Measurements from ENCODE around the gene ANKRD40.

Gene ANKRD40

DNA sequence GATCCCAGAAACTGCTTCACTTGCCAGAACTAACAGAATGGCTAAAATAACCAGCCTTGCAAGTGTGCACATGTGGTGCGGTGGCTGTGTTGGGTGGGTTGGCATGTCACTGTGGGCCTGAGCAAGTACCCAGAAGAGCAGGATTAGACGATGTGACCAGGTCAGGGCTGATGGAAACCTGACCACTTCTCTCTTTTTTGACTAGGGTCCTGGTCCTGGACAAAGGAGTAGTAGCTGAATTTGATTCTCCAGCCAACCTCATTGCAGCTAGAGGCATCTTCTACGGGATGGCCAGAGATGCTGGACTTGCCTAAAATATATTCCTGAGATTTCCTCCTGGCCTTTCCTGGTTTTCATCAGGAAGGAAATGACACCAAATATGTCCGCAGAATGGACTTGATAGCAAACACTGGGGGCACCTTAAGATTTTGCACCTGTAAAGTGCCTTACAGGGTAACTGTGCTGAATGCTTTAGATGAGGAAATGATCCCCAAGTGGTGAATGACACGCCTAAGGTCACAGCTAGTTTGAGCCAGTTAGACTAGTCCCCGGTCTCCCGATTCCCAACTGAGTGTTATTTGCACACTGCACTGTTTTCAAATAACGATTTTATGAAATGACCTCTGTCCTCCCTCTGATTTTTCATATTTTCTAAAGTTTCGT lies 16.7 kb downstream of the ANKRD40 start:
- Histone ChIP-seq H3K9me3 (replicated peaks in 1 of 2; ENCODE audit: control insufficient read depth in 2 of 2, insufficient read depth in 1 of 2, low read depth in 1 of 2, low read length in 2 of 2) (no peaks in the 10 kb centered on the region), H2BK12ac (ENCODE audit: low read length) (no peak overlapping the region), H2BK15ac (ENCODE audit: low read length) (no peak overlapping the region), H3K36me3 (replicated peaks in 1 of 2; ENCODE audit: control insufficient read depth in 2 of 2, insufficient read depth in 2 of 2, low read length in 2 of 2) (peaks cover 10 to 35% of the 10 kb centered on the region in 2 donors), H3K4me1 (ENCODE audit: control insufficient read depth in 2 of 2, insufficient read depth in 1 of 2, low read depth in 1 of 2, low read length in 2 of 2) (peaks cover 37 to 38% of the 10 kb centered on the region in 2 donors), H3K14ac (ENCODE audit: low read length) (no peak overlapping the region), H4K91ac (ENCODE audit: low read depth, low read length, poor library complexity) (no peak overlapping the region), H3K9ac (ENCODE audit: low read depth, low read length, poor library complexity) (no peak overlapping the region), H3K27me3 (ENCODE audit: control insufficient read depth in 3 of 3, insufficient read depth in 3 of 3, low read depth in 1 of 3, low read length in 3 of 3) (no peaks in the 10 kb centered on the region), H2BK5ac (ENCODE audit: low read length) (no peak overlapping the region), H3K4me2 (ENCODE audit: insufficient read depth, low read length, poor library complexity, severe bottlenecking) (no peak overlapping the region), H3K18ac (ENCODE audit: low read length) (peak overlapping the region; percentile 46), H2AK5ac (ENCODE audit: low read depth, low read length) (no peak overlapping the region), H4K8ac (ENCODE audit: low read depth, low read length) (no peak overlapping the region), H3K27ac (replicated peaks; ENCODE audit: low read length) (peak overlapping the region; percentile 99), H2AFZ (ENCODE audit: low read length) (peak overlapping the region; percentile 85), H2BK120ac (ENCODE audit: low read depth, low read length) (no peak overlapping the region), H3K4me3 (ENCODE audit: low read length in 2 of 2) (peak overlapping the region in 1 of 2 donors; percentile 42), H3K23ac (ENCODE audit: low read depth, low read length, poor library complexity) (no peak overlapping the region), H3K79me1 (ENCODE audit: low read depth, low read length) (no peaks in the 10 kb centered on the region), H3K4ac (ENCODE audit: low read length) (no peak overlapping the region)
- DNase-seq (ENCODE audit: low spot score), result no peak
- WGBS, 2 donors (ENCODE audit: extremely low coverage in 2 of 2, insufficient read length in 2 of 2, insufficient replicate concordance in 1 of 2), result no CpG with 5 or more reads among the region's 9 CpGs

DNA sequence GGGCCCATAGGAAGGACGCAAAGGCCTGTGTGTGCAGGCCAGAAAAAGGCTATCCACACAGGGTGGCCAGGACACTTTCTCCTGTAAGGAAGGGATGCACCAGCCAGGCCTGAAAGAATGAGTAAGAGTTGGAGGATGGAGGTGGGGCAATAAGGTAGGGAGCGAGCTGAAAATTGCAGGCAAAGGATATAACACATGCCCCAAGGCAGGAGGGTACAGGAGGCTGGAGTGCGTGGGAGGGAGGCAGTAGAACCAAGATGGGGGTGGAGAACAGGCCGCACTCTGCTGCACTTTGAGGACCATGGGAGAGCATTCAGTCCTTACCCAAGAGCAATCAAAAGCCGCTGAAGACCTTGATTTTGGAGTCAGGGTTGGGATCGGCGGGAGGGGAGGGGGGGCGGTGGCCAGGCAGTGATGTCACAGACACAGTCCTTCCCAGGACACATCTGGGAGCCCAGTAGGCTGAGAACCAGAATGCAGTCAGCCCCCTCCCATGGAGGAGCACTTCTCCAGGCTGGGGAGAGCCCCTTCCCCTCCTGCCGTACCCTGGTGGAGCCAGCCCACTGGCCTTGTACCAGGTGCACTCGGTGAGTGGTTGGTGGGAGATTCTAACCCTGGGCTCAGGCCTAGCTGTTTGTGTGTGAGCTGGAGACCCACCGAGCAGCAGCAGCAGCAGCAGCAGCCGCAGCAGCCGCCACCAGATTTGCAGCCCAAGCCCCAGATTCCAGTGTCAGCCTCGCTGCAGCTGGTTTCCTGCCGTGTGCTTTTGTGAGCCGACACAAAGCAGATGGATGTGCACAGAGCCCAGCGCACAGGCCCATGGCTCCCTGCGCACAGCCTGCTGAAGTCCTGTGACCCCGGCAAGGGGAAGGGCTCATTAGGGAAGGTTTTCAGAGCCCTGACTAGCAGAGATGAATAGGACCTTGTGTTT lies 17.5 kb downstream of the ANKRD40 start:
- no peak overlapping the region for H3K14ac ChIP-seq (ENCODE audit: low read length)
- no peaks in the 10 kb centered on the region for H3K79me1 ChIP-seq (ENCODE audit: low read depth, low read length)
- peak overlapping the region; percentile 35 for H2BK5ac ChIP-seq (ENCODE audit: low read length)
- peak overlapping the region; percentile 99 for H3K27ac ChIP-seq (replicated peaks; ENCODE audit: low read length)
- peak overlapping the region; percentile 7 for H4K91ac ChIP-seq (ENCODE audit: low read depth, low read length, poor library complexity)
- H2AFZ ChIP-seq (ENCODE audit: low read length), result peak overlapping the region; percentile 85
- H2AK5ac ChIP-seq (ENCODE audit: low read depth, low read length), result peak overlapping the region; percentile 60
- H3K23ac ChIP-seq (ENCODE audit: low read depth, low read length, poor library complexity), result no peak overlapping the region
- peak overlapping the region; percentile 2 for H3K4ac ChIP-seq (ENCODE audit: low read length)
- H2BK120ac ChIP-seq (ENCODE audit: low read depth, low read length), result peak overlapping the region; percentile 66
- peaks cover 2 to 27% of the 10 kb centered on the region in 2 donors for H3K36me3 ChIP-seq (replicated peaks in 1 of 2; ENCODE audit: control insufficient read depth in 2 of 2, insufficient read depth in 2 of 2, low read length in 2 of 2)
- peak overlapping the region in 1 of 2 donors; percentile 42 for H3K4me3 ChIP-seq (ENCODE audit: low read length in 2 of 2)
- peaks cover 37 to 38% of the 10 kb centered on the region in 2 donors for H3K4me1 ChIP-seq (ENCODE audit: control insufficient read depth in 2 of 2, insufficient read depth in 1 of 2, low read depth in 1 of 2, low read length in 2 of 2)
- H3K9ac ChIP-seq (ENCODE audit: low read depth, low read length, poor library complexity), result peak overlapping the region; percentile 63
- peak overlapping the region; percentile 93 for H3K18ac ChIP-seq (ENCODE audit: low read length)
- peak overlapping the region; percentile 39 for H3K4me2 ChIP-seq (ENCODE audit: insufficient read depth, low read length, poor library complexity, severe bottlenecking)
- DNase-seq (ENCODE audit: low spot score), result peak; percentile 88
- WGBS, 2 donors (ENCODE audit: extremely low coverage in 2 of 2, insufficient read length in 2 of 2, insufficient replicate concordance in 1 of 2), result no CpG with 5 or more reads among the region's 19 CpGs
- peak overlapping the region; percentile 84 for H2BK12ac ChIP-seq (ENCODE audit: low read length)
- peak overlapping the region; percentile 40 for H2BK15ac ChIP-seq (ENCODE audit: low read length)
- H3K27me3 ChIP-seq (ENCODE audit: control insufficient read depth in 3 of 3, insufficient read depth in 3 of 3, low read depth in 1 of 3, low read length in 3 of 3), result no peaks in the 10 kb centered on the region
- H4K8ac ChIP-seq (ENCODE audit: low read depth, low read length), result no peak overlapping the region
- no peaks in the 10 kb centered on the region for H3K9me3 ChIP-seq (replicated peaks in 1 of 2; ENCODE audit: control insufficient read depth in 2 of 2, insufficient read depth in 1 of 2, low read depth in 1 of 2, low read length in 2 of 2)

DNA sequence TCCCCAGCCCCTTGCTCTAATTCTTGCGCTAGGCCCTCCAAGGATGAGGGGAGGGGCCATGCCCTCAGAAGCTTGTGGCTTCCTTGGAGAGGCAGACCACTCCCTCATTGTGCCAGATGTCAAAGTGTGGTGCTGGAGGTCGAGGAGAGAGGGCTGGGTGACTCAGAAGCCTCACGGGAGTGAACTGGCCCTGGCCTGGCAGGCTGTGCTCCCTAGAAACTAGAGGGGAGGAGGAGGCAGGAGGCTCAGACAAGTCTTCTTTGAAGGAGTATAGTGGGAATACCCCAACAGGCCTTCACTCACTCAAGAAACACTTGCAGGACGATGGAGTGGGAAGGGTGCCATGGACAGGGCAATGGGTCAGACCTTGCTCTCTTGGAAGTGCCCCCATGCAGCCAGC lies 18.5 kb downstream of the ANKRD40 start:
- no peak overlapping the region for H3K23ac ChIP-seq (ENCODE audit: low read depth, low read length, poor library complexity)

DNA sequence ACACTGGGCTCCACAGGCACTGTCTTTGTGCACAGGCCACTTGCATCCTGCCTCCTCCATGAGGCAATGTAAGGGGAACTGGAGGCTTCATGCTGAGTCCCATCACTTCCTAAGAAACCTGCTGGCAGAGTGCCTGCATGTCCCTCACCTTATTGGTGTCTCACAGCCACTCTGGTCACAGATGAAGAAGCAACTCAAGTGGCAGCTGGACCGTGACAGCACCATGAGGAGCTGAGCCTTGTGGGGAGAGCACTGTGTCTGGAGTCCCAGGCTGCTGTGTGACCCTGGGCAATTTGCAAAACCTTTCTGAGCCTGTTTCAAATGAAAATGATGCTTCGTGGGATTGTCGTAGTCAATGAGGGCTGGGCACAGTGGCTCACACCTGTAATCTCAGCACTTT lies 19.5 kb downstream of the ANKRD40 start:
- Histone ChIP-seq H3K27ac (replicated peaks; ENCODE audit: low read length) (no peak overlapping the region), H2BK5ac (ENCODE audit: low read length) (no peak overlapping the region), H2BK12ac (ENCODE audit: low read length) (no peak overlapping the region), H3K9ac (ENCODE audit: low read depth, low read length, poor library complexity) (no peak overlapping the region), H3K4me3 (ENCODE audit: low read length in 2 of 2) (no peak overlapping the region), H3K23ac (ENCODE audit: low read depth, low read length, poor library complexity) (no peak overlapping the region), H3K14ac (ENCODE audit: low read length) (no peak overlapping the region), H3K79me1 (ENCODE audit: low read depth, low read length) (no peaks in the 10 kb centered on the region), H3K4ac (ENCODE audit: low read length) (no peak overlapping the region), H2AK5ac (ENCODE audit: low read depth, low read length) (no peak overlapping the region), H3K18ac (ENCODE audit: low read length) (no peak overlapping the region), H3K4me2 (ENCODE audit: insufficient read depth, low read length, poor library complexity, severe bottlenecking) (no peak overlapping the region), H3K4me1 (ENCODE audit: control insufficient read depth in 2 of 2, insufficient read depth in 1 of 2, low read depth in 1 of 2, low read length in 2 of 2) (peaks cover 45 to 48% of the 10 kb centered on the region in 2 donors), H3K36me3 (replicated peaks in 1 of 2; ENCODE audit: control insufficient read depth in 2 of 2, insufficient read depth in 2 of 2, low read length in 2 of 2) (peaks cover 2 to 10% of the 10 kb centered on the region in 2 donors), H2BK15ac (ENCODE audit: low read length) (no peak overlapping the region), H2BK120ac (ENCODE audit: low read depth, low read length) (no peak overlapping the region), H3K27me3 (ENCODE audit: control insufficient read depth in 3 of 3, insufficient read depth in 3 of 3, low read depth in 1 of 3, low read length in 3 of 3) (no peaks in the 10 kb centered on the region), H3K9me3 (replicated peaks in 1 of 2; ENCODE audit: control insufficient read depth in 2 of 2, insufficient read depth in 1 of 2, low read depth in 1 of 2, low read length in 2 of 2) (no peaks in the 10 kb centered on the region), H2AFZ (ENCODE audit: low read length) (no peak overlapping the region), H4K8ac (ENCODE audit: low read depth, low read length) (no peak overlapping the region), H4K91ac (ENCODE audit: low read depth, low read length, poor library complexity) (no peak overlapping the region)
- WGBS, 2 donors (ENCODE audit: extremely low coverage in 2 of 2, insufficient read length in 2 of 2, insufficient replicate concordance in 1 of 2), result no CpG with 5 or more reads among the region's 3 CpGs
- DNase-seq (ENCODE audit: low spot score), result no peak

More for the DNA sequence above, 18.5 kb downstream of the ANKRD40 start:
- H3K79me1 ChIP-seq (ENCODE audit: low read depth, low read length), result no peaks in the 10 kb centered on the region
- no peak overlapping the region for H3K4me2 ChIP-seq (ENCODE audit: insufficient read depth, low read length, poor library complexity, severe bottlenecking)
- no peaks in the 10 kb centered on the region for H3K27me3 ChIP-seq (ENCODE audit: control insufficient read depth in 3 of 3, insufficient read depth in 3 of 3, low read depth in 1 of 3, low read length in 3 of 3)
- H3K4ac ChIP-seq (ENCODE audit: low read length), result no peak overlapping the region
- no CpG with 5 or more reads among the region's 4 CpGs for WGBS, 2 donors (ENCODE audit: extremely low coverage in 2 of 2, insufficient read length in 2 of 2, insufficient replicate concordance in 1 of 2)
- peaks cover 2 to 18% of the 10 kb centered on the region in 2 donors for H3K36me3 ChIP-seq (replicated peaks in 1 of 2; ENCODE audit: control insufficient read depth in 2 of 2, insufficient read depth in 2 of 2, low read length in 2 of 2)
- H3K4me3 ChIP-seq (ENCODE audit: low read length in 2 of 2), result no peak overlapping the region
- H2BK12ac ChIP-seq (ENCODE audit: low read length), result peak overlapping the region; percentile 84
- no peaks in the 10 kb centered on the region for H3K9me3 ChIP-seq (replicated peaks in 1 of 2; ENCODE audit: control insufficient read depth in 2 of 2, insufficient read depth in 1 of 2, low read depth in 1 of 2, low read length in 2 of 2)
- no peak overlapping the region for H4K91ac ChIP-seq (ENCODE audit: low read depth, low read length, poor library complexity)
- no peak overlapping the region for H4K8ac ChIP-seq (ENCODE audit: low read depth, low read length)
- H2AFZ ChIP-seq (ENCODE audit: low read length), result peak overlapping the region; percentile 85
- peak overlapping the region; percentile 24 for H2AK5ac ChIP-seq (ENCODE audit: low read depth, low read length)
- peak overlapping the region; percentile 16 for H2BK15ac ChIP-seq (ENCODE audit: low read length)
- DNase-seq (ENCODE audit: low spot score), result no peak
- H3K18ac ChIP-seq (ENCODE audit: low read length), result peak overlapping the region; percentile 93
- peak overlapping the region; percentile 99 for H3K27ac ChIP-seq (replicated peaks; ENCODE audit: low read length)
- H3K9ac ChIP-seq (ENCODE audit: low read depth, low read length, poor library complexity), result peak overlapping the region; percentile 56
- peaks cover 43 to 45% of the 10 kb centered on the region in 2 donors for H3K4me1 ChIP-seq (ENCODE audit: control insufficient read depth in 2 of 2, insufficient read depth in 1 of 2, low read depth in 1 of 2, low read length in 2 of 2)
- H3K14ac ChIP-seq (ENCODE audit: low read length), result no peak overlapping the region
- peak overlapping the region; percentile 35 for H2BK5ac ChIP-seq (ENCODE audit: low read length)
- H2BK120ac ChIP-seq (ENCODE audit: low read depth, low read length), result no peak overlapping the region

Data from neuronal stem cell (in vitro differentiated cells).